GF-D8 (cell line): ENCODE data around the gene AKR1B15.

Source experiments
- DNase-seq: peaks from one replicate; lab custom pipeline; 2025; lab: John Stamatoyannopoulos, UW

Gene AKR1B15

GRCh38 chr7:134618756-134619530, 70.0 kb downstream of the AKR1B15 start:
- DNase-seq: no peak

GRCh38 chr7:134619627-134620331, 70.9 kb downstream of the AKR1B15 start:
- no peak for DNase-seq

GRCh38 chr7:134622303-134622995, 73.5 kb downstream of the AKR1B15 start:
- no peak for DNase-seq

GRCh38 chr7:134623193-134623592, 74.3 kb downstream of the AKR1B15 start:
- DNase-seq: no peak

- no peak for DNase-seq
Observed at GRCh38 chr7:134625550-134625949, 76.6 kb downstream of the AKR1B15 start.

GRCh38 chr7:134627109-134627774, 78.3 kb downstream of the AKR1B15 start:
- no peak for DNase-seq

GRCh38 chr7:134627775-134628153, 78.9 kb downstream of the AKR1B15 start:
- no peak for DNase-seq

GRCh38 chr7:134629445-134629844, 80.5 kb downstream of the AKR1B15 start:
- no peak for DNase-seq
